ENCODE results near the gene NTRK3.

The NTRK3 gene

GRCh38 chr15:88256279-88257230, at the start of gene NTRK3:
Gene NTRK3 (minus strand): TSS chr15:88256739. CDS start chr15:88256153, 586 bp downstream.
- no peak for DNase-seq (ENCODE audit: low read depth, low spot score)

- no peak for DNase-seq (ENCODE audit: low read depth, low spot score)
These were observed 46.9 kb upstream of the NTRK3 start for GRCh38 chr15:88303395-88303794.

- DNase-seq (ENCODE audit: low read depth, low spot score): no peak
These were observed 45.8 kb upstream of the NTRK3 start for GRCh38 chr15:88302373-88302772.

GRCh38 chr15:88301311-88301710, 44.8 kb upstream of the NTRK3 start:
- no peak for DNase-seq (ENCODE audit: low read depth, low spot score)

- DNase-seq (ENCODE audit: low read depth, low spot score): no peak
These were observed 44.3 kb upstream of the NTRK3 start for GRCh38 chr15:88300861-88301260.

GRCh38 chr15:88300089-88300488, 43.5 kb upstream of the NTRK3 start:
- no peak for DNase-seq (ENCODE audit: low read depth, low spot score)

GRCh38 chr15:88299497-88299896, 43.0 kb upstream of the NTRK3 start:
- no peak for DNase-seq (ENCODE audit: low read depth, low spot score)

- DNase-seq (ENCODE audit: low read depth, low spot score): no peak
These were observed 32.1 kb upstream of the NTRK3 start for GRCh38 chr15:88288661-88289060.

GRCh38 chr15:88288206-88288605, 31.7 kb upstream of the NTRK3 start:
- no peak for DNase-seq (ENCODE audit: low read depth, low spot score)

- no peak for DNase-seq (ENCODE audit: low read depth, low spot score)
These were observed 27.9 kb upstream of the NTRK3 start for GRCh38 chr15:88284318-88284998.

- DNase-seq (ENCODE audit: low read depth, low spot score): no peak
These were observed 26.1 kb upstream of the NTRK3 start for GRCh38 chr15:88282614-88283013.

GRCh38 chr15:88276821-88277410, 20.4 kb upstream of the NTRK3 start:
- DNase-seq (ENCODE audit: low read depth, low spot score): no peak

GRCh38 chr15:88275804-88276203, 19.3 kb upstream of the NTRK3 start:
- no peak for DNase-seq (ENCODE audit: low read depth, low spot score)

- no peak for DNase-seq (ENCODE audit: low read depth, low spot score)
These were observed 18.3 kb upstream of the NTRK3 start for GRCh38 chr15:88274553-88275460.

GRCh38 chr15:88272421-88272820, 15.9 kb upstream of the NTRK3 start:
- DNase-seq (ENCODE audit: low read depth, low spot score): no peak

- no peak for DNase-seq (ENCODE audit: low read depth, low spot score)
These were observed 13.0 kb upstream of the NTRK3 start for GRCh38 chr15:88269356-88270062.

- DNase-seq (ENCODE audit: low read depth, low spot score): no peak
These were observed 11.2 kb upstream of the NTRK3 start for GRCh38 chr15:88267720-88268119.

- DNase-seq (ENCODE audit: low read depth, low spot score): no peak
These were observed 9.6 kb upstream of the NTRK3 start for GRCh38 chr15:88266170-88266569.

- DNase-seq (ENCODE audit: low read depth, low spot score): no peak
These were observed 8.1 kb upstream of the NTRK3 start for GRCh38 chr15:88264622-88265021.

GRCh38 chr15:88262064-88262463, 5.5 kb upstream of the NTRK3 start:
- no peak for DNase-seq (ENCODE audit: low read depth, low spot score)

Measured in activated naive CD8-positive, alpha-beta T cell treated with anti-CD3 and anti-CD28 coated beads, Interleukin-2, amount 50 U/mL, for 16 hours (primary cell).